SU-DHL-6 (cell line): ENCODE measurements around the gene IQCN.

ENCODE experiments used
- H2AFZ ChIP-seq: fragments of 200-600 bp; sonication (generic); 2 replicates; pipeline ENCODE4 v1.6.1; 2014; ENCODE audit warnings: low read depth, mild to moderate bottlenecking, moderate library complexity, mixed read lengths, antibody characterized with exemption, low read length; ENCODE audit not compliant: severe bottlenecking
- H3F3A ChIP-seq: fragments of 200-600 bp; shearing (Covaris generic); 2 replicates; pipeline ENCODE4 v1.6.0; 2016; ENCODE audit warnings: antibody characterized with exemption, mild to moderate bottlenecking; ENCODE audit not compliant: insufficient read depth
- H3K27ac ChIP-seq: fragments of 200-600 bp; sonication (generic); 2 replicates; pipeline ENCODE4 v1.5.1; 2016; ENCODE audit warnings: low read depth, mild to moderate bottlenecking, low read length, moderate library complexity, mixed read lengths
- H3K27me3 ChIP-seq: fragments of 200-600 bp; sonication (generic), shearing (Covaris generic); 2 replicates; pipeline ENCODE4 v1.6.0; 2014; ENCODE audit warnings: mild to moderate bottlenecking, low read length
- H3K36me3 ChIP-seq: fragments of 200-600 bp; sonication (generic); 2 replicates; pipeline ENCODE4 v1.6.1; 2014; ENCODE audit warnings: mild to moderate bottlenecking, low read length, mixed read lengths
- H3K4me2 ChIP-seq: fragments of 300-600, 200-600 bp; shearing (Covaris generic), sonication (generic); 2 replicates; pipeline ENCODE4 v1.6.0; 2014; ENCODE audit warnings: low read length, low read depth, mild to moderate bottlenecking; ENCODE audit not compliant: poor library complexity, severe bottlenecking
- H3K4me3 ChIP-seq: fragments of 200-600 bp; sonication (generic); 2 replicates; pipeline ENCODE4 v1.5.1; 2014; ENCODE audit warnings: antibody characterized with exemption, low read length, mild to moderate bottlenecking, mixed read lengths; ENCODE audit not compliant: insufficient read depth, poor library complexity, severe bottlenecking
- H3K79me2 ChIP-seq: fragments of 200-600 bp; sonication (generic); 2 replicates; pipeline ENCODE4 v1.6.1; 2014; ENCODE audit warnings: mild to moderate bottlenecking, low read length, moderate library complexity; ENCODE audit not compliant: insufficient read depth
- H3K9ac ChIP-seq: fragments of 200-600 bp; sonication (generic); 2 replicates; pipeline ENCODE4 v1.7.0; 2014; ENCODE audit warnings: mild to moderate bottlenecking, low read length
- H3K9me2 ChIP-seq: fragments of 200-600 bp; sonication (generic); replicated peaks from 2 replicates; pipeline ENCODE4 v1.6.1; 2014; ENCODE audit warnings: low read length; ENCODE audit not compliant: insufficient read depth
- H3K9me3 ChIP-seq: fragments of 200-600 bp; sonication (generic); 2 replicates; pipeline ENCODE4 v1.6.1; 2014; ENCODE audit warnings: low read length, mixed read lengths; ENCODE audit not compliant: insufficient read depth
- H4K20me1 ChIP-seq: fragments of 200-600 bp; sonication (generic); 2 replicates; pipeline ENCODE4 v1.6.1; 2014; ENCODE audit warnings: low read depth, mild to moderate bottlenecking, antibody characterized with exemption, low read length, moderate library complexity, mixed read lengths
- EZH2phosphoT487 ChIP-seq: fragments of 200-600 bp; sonication (generic), shearing (Covaris generic); conservative IDR thresholded peaks from 2 replicates; pipeline ENCODE4 v1.6.1; 2018; ENCODE audit warnings: mild to moderate bottlenecking, antibody characterized with exemption, low read length, moderate library complexity, mixed read lengths
- TF ChIP-seq, protein P1 (sequence below): fragments of 200-600 bp; sonication (generic); IDR thresholded peaks from one replicate; pipeline ENCODE4 v1.5.1; 2017; ENCODE audit warnings: antibody characterized with exemption, mild to moderate bottlenecking, low read length, moderate library complexity; ENCODE audit not compliant: insufficient read depth, poor library complexity, severe bottlenecking

The IQCN gene

DNA sequence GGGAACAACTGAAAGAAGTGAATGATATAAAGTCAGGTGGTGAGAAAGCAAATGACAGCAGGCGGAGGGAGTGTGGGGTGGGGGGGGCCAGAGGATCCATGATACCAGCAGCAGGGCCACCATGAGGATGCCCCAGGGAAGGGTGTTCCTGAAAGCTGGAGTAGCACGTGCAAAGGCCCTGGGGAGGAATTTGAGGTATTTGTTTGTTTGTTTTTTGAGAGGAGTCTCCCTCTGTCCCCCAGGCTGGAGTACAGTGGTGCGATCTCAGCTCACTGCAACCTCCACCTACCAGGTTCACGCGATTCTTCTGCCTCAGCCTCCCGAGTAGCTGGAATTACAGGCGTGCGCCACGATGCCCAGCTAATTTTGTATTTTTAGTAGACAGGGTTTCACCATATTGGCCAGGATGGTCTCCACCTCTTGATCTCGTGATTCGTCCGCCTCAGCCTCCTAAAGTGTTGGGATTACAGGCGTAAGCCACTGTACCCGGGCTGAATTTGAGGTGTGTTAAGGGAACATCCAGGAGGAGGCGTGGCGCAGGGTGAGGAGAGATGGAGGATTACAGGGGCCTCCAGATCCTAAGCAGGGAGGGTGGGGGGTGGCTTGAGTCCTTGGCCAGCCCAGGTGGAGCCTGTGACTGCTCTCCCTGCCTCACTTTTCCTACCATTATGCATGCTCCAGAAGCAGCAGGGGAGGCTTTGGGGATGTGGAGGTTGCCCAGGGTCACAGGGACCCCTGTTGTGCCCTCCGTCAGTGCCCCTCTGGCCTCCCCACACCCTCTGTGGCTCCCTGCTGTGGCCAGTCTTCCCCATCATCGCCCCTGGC is 19.6 kb upstream of the IQCN start:
- Histone ChIP-seq H3K27me3 (no peaks in the 10 kb centered on the region), H3K4me2 (no peak overlapping the region), H3K9ac (no peak overlapping the region), H3K4me3 (no peak overlapping the region), H3K9me3 (no peaks in the 10 kb centered on the region), H3F3A (peaks cover 4% of the 10 kb centered on the region; the same call in 1 of the 2 replicates), H2AFZ (no peak overlapping the region), H3K79me2 (no peaks in the 10 kb centered on the region), H3K27ac (no peak overlapping the region), H4K20me1 (no peaks in the 10 kb centered on the region), H3K9me2 (no peaks in the 10 kb centered on the region), H3K36me3 (no peaks in the 10 kb centered on the region)
- TF ChIP-seq, protein P1, sequence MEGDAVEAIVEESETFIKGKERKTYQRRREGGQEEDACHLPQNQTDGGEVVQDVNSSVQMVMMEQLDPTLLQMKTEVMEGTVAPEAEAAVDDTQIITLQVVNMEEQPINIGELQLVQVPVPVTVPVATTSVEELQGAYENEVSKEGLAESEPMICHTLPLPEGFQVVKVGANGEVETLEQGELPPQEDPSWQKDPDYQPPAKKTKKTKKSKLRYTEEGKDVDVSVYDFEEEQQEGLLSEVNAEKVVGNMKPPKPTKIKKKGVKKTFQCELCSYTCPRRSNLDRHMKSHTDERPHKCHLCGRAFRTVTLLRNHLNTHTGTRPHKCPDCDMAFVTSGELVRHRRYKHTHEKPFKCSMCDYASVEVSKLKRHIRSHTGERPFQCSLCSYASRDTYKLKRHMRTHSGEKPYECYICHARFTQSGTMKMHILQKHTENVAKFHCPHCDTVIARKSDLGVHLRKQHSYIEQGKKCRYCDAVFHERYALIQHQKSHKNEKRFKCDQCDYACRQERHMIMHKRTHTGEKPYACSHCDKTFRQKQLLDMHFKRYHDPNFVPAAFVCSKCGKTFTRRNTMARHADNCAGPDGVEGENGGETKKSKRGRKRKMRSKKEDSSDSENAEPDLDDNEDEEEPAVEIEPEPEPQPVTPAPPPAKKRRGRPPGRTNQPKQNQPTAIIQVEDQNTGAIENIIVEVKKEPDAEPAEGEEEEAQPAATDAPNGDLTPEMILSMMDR: no peak
- TF ChIP-seq EZH2phosphoT487: no peak

DNA sequence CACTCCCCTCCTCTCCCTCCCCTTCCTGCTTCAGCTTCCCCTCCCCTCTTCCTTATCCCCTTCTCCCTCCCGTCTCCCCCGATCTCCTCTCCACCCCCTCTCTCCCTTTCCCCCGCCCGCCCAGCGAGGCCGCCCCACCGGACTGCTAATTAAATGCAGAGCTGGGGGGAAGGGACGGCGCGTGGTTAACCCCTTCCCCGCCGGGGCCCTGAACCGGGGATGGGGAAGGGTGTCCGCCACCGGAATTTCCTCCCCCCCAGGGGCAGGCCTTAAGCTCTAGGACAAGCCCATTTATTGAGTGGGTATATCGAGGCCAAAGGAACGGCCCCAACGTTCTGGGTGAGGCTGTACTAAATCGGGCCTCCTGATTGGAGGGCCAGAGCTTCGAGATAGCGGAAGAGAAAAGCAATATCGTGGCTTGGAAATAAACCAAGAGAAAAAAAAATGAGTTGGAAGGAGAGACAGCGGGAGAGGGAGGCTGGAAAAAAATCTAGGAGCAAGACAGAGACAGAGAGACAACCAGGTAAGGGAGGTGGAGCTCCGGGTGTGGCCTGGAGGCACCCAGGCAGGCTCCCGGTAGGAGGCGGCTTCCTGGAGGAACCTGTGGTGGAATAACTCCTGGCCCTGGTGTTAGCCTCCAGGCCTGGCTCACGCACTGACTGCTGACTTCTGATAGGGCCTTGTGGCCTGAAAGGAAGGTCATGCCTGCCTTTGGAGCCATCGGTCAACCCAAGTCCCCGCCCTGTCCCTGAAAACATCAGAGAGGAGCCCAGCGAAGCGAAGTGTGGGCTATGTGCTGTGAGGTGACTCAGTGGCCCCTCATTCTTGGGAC is 18.8 kb upstream of the IQCN start:
- peaks cover 4% of the 10 kb centered on the region; the same call in 1 of the 2 replicates for H3F3A ChIP-seq
- TF ChIP-seq EZH2phosphoT487: no peak
- TF ChIP-seq, protein P1: no peak
- H3K36me3 ChIP-seq: no peaks in the 10 kb centered on the region
- H3K9me2 ChIP-seq: no peaks in the 10 kb centered on the region
- peak overlapping the region; percentile 53 for H3K4me3 ChIP-seq
- H4K20me1 ChIP-seq: no peaks in the 10 kb centered on the region
- H2AFZ ChIP-seq: no peak overlapping the region
- peak overlapping the region; percentile 57; the same call in 1 of the 2 replicates for H3K9ac ChIP-seq
- H3K79me2 ChIP-seq: no peaks in the 10 kb centered on the region
- H3K4me2 ChIP-seq: peak overlapping the region; percentile 63
- H3K9me3 ChIP-seq: no peaks in the 10 kb centered on the region
- H3K27ac ChIP-seq: no peak overlapping the region
- H3K27me3 ChIP-seq: no peaks in the 10 kb centered on the region

DNA sequence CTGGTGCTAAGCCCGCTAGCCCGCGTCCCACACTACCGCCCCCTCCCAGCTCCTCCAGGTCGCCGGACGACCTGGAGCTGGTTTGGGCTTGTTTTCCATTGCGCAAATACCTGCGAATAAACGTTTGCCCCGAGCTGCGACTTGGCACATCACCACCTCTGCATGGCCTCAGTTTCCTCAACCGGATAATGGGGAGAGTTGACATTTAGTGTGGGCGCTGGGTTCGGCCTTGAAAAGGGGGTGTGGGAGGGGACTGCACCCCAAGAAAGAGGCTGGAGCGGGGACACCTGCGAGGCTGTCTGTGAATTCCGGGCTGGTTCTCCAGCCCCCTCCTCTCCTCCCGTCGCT is 18.2 kb upstream of the IQCN start:
- peak overlapping the region; percentile 57 for H3K9ac ChIP-seq
- peak overlapping the region; percentile 66 for H2AFZ ChIP-seq
- H3F3A ChIP-seq: peaks cover 4% of the 10 kb centered on the region; the same call in 1 of the 2 replicates
- H3K27me3 ChIP-seq: no peaks in the 10 kb centered on the region
- H3K9me3 ChIP-seq: no peaks in the 10 kb centered on the region
- H3K27ac ChIP-seq: no peak overlapping the region
- no peaks in the 10 kb centered on the region for H4K20me1 ChIP-seq
- peak overlapping the region; percentile 53 for H3K4me3 ChIP-seq
- no peaks in the 10 kb centered on the region for H3K79me2 ChIP-seq
- TF ChIP-seq, protein P1: no peak
- no peak for TF ChIP-seq EZH2phosphoT487
- peak overlapping the region; percentile 63 for H3K4me2 ChIP-seq
- H3K36me3 ChIP-seq: no peaks in the 10 kb centered on the region
- no peaks in the 10 kb centered on the region for H3K9me2 ChIP-seq
